Measurements from ENCODE around the gene OGDHL.
"Not testable (repeated sequence)": the region's sequence is repeated elsewhere in the genome, so short reads cannot be mapped to it uniquely, and the experiment has no call there.

The OGDHL gene

DNA sequence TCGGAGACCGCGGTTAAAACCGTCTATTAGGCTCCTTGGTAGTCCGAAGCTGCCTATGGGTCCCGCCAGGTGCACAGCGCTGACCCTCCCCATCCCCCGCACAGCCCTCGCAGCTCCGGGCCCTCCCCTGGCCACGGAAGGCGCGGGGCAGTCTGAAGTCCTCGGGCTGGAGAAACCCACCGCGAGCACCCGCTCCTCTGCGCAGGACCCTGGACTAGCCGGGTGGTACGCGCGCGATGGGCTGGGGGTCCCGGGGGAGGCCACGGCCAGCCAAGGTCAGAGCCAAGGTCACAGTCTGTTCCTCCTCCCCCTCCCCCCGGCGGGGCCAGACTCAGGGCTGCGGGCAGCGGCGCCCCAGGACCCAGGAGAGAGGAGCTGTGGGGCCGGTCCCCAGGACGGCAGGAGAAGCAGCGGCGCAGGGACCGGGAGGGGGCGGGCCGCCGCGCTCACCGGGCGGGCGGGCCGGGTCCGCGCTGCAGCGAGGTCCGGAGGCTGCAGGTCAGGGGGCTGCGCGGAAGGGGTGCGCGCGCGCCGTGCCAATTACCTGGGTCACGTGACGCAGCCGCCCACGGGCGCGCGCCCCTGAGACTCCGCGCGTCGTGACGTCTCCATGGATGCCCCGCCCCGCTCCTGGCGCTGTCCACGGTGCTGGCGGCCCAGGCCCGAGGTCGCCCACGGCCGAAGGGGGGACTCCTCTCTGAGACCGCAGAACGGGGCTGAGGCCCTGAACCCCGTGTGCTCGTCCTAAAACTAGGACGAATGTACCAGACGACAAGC is at the start of gene OGDHL:
Gene OGDHL (minus strand): TSS at position 535 of the 777 bp plus-strand sequence. CDS start 3,731 bp downstream, outside the sequence.
- DNase-seq = peak; percentile 61

DNA sequence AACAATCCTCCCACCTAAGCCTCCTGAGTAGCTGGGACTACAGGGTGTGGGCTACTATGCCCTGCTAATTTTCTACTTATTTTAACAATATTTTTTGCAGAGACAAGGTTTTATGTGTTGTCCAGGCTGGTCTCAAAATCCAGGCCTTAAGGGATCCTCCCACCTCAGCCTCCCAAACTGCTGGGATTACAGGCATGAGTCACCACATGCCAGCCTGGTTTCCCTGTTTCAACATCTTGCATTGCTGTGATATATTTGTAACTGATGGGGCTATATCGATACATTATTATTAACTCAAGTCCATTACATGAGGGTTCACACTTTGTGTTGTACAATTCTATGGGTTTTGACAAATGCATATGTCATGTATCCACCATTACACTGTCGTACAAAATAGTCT is 41.9 kb upstream of the OGDHL start:
- DNase-seq = no peak

DNA sequence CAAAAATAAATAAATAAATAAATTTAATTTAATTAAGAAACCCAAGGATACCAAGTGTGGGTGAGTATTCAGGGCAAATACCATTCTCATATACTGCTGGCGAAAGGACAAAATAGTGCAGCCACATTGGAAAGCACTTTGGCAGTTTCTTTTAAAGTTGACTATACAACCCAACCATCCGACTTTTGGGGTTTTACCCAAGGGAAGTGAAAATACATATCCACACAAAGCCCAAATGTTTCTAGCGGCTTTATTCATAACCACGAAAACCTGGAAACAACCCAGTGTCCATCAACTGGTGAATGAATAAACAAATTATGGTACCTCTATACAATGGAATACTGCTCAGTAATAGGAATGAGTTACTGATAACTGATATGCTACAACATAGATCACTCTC is 36.2 kb upstream of the OGDHL start:
- no peak for DNase-seq

DNA sequence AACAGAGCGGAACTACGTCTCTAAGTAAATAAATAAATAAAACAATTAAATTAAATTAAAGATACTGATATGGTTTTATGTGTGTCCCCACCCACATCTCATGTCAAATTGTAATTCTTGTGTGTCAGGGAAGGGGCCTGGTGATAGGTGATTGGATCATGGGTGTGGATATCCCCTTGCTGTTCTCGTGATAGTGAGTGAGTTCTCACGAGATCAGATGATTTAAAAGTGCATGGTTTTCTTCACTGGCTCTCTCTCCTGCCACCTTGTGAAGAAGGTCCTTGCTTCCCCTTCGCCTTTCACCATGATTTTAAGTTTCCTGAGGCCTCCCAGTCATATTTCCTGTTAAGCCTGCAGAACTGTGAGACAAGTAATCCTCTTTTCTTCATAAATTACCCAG is 29.0 kb upstream of the OGDHL start:
- no peak for DNase-seq

DNA sequence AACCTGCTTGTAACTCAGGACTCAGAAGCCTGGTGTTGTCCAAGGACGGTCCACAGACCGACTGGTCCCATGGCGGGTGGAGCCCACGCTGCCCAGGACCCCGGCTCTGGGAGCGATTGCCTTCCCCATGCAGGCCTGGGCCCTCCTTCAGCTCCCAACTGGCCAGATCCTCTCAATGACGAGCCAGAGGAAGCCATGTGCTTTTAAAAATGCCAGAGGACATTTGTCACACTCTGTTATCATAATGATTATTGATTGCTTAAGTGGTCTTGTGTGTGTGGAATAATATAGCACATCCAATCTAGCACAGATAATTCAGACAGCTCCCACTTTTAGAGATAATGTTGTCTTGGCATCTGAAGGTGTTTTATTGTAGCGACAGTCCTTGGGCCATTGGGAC is 22.6 kb upstream of the OGDHL start:
- DNase-seq = no peak

DNA sequence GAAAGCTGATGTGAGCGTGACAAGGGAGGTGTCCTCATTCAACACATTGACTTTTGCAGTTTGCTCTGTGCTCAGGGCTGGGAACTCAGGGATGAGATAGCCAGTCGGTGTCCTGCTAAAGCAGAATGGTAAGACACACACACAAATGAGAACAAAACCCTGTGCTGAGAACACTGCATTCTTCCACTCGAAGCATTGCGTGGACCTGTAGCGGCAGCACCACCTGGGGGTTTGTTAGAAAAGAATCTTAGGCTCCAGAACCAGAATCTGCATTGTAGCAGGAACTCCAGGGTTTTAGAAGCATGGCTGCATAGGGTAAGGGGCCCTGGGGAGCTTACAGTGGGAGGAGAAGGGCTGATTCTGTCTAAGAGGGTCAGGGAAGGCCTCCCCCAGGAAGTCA is 21.5 kb upstream of the OGDHL start:
- DNase-seq = no peak

DNA sequence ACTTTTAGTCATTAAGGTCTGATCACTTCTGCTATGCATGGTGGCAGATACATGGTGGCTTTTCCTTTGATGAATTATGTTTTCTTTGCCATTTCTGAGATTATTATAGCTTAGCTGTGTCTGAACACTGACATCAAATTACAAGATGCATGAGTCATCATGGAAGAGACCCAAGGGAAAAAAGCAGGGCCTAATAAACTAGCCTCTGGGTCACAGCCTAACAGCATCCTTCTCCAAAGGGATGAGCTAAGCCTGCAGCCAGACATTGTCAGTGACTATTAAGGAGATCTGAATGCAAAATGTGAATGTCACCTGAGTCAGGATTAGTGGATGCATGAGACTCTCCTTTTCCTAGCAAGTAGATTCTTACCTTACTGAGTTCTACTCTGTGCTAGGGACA is 19.1 kb upstream of the OGDHL start:
- DNase-seq = no peak

DNA sequence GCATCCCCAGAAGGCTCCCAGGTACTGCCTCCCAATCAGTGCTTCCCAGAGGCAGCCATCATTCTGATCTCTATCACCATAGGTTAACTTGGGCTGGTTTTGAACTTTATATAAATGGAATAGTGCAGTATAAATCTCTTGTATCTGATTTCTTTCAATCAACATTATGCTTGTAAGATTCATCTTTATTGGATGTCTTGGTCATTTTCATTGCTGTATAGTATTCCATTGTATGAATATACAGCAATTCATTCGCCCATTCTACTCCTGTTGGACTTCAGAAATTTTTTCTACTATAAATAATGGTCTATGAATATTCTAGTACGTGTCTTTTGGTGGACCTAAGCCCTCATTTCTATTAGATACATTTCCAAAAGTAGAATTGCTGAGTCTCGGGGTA is 16.1 kb upstream of the OGDHL start:
- no peak for DNase-seq

DNA sequence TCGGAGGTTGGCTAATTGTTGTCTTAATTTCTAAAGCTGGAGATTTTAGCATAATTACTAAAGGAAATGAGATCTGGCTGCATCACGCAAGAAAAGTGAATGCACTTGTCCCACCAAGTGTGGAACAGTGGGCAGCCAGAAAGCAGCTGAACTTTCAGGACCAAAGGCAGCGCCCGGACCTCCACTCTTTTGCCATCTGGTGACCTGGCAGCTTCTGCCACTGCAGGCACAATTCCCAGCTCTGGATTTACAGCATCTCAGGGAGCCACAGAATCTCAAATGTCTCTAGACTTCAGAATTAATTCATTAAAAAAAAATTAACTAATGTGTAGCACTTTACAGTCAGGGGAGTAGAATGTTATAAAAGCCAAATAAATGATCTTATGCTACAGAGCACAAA is 14.7 kb upstream of the OGDHL start:
- DNase-seq = no peak

DNA sequence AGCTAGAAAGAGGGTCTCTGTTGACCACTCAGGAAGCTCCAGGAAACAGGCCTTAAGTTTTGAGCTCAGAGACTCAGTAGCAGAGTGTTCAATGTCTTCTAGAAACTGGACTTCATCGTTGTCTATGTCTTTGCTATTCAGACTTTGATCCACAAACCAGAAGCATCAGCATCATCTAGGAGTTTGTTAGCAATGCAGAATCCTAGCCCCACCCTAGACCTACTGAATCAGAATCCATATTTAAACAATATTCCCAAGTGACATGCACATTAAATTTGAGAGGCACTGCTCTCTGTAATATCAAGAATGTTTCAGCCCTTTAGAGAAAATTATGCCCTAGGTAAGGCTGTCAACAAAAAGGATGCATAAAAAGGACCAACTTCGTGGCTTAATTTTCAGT is 12.9 kb upstream of the OGDHL start:
- DNase-seq = no peak

DNA sequence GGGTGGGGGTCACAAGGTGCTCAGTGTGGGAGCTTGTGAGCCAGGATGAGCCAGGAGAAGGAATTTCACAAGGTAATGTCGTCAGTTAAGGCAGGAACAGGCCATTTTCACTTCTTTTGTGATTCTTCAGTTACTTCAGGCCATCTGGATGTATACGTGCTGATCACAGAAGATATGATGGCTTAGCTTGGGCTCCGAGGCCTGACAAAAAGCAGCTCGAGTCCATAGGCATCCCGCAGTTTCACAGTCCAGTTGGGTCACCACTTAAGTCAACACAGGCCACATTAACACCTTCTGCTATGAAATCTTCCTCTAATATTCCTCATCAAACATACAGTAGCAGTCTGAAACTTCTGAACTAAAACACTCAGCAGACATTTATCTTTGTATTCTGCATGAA is 10.8 kb upstream of the OGDHL start:
- DNase-seq = not testable (repeated sequence)

DNA sequence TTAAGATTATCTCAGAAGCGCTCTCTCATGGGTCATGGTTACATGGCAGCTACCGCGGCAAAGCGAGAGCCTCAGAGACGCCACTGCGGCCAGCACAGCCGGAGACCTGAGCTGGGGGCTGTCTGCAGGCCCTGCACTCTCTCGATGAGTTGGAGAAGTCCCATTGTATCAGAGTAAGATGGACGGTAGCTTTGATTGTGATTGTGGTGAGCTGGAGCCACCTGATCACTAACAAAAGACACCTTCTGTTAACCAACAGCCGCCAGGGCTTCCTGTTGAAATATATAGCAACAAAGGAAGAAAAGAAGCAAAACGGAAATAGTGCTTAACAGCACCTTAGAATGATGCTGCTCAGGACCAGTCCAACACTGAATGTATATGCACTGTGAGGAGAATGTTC is 8.9 kb upstream of the OGDHL start:
- DNase-seq = not testable (repeated sequence)

DNA sequence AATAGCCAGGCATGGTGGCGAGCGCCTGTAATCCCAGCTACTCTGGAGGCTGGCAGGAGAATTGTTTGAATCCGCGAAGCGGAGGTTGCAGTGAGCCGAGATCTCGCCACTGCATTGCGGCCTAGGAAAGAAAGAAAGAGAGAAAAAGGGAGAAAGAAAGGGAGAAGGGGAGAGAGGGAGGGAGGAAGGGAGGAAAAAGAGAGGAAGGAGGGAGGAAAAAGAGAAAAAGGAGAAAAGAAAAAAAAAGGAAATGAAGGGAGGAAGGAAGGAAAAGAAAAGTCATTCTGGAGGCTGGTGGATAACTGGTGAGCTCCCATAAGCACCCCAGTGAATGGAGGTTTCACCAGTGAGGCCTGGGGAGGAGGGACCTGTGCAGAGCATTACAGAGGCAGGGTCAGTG is 7.6 kb upstream of the OGDHL start:
- DNase-seq = no peak

DNA sequence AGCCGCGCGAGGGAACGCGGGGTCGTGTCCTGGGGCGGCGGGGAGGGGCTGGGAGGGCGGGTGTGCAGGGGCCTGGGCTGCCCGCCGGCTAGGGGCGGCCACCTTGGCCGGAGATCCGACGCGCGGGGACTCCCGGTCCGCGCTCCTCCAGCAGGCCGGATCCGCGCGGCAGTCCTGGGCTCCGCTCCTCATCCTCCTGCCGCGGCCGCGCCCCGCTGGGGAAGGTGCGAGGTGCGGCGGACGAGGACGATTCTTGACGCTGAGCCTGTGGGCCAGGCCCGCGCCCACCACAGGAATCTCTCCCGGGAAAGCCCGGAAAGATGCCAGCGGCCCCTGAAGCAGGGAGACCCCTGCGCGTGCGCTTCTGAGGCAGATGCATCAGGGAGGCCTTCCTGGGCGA is 6.6 kb upstream of the OGDHL start:
- DNase-seq = no peak

DNA sequence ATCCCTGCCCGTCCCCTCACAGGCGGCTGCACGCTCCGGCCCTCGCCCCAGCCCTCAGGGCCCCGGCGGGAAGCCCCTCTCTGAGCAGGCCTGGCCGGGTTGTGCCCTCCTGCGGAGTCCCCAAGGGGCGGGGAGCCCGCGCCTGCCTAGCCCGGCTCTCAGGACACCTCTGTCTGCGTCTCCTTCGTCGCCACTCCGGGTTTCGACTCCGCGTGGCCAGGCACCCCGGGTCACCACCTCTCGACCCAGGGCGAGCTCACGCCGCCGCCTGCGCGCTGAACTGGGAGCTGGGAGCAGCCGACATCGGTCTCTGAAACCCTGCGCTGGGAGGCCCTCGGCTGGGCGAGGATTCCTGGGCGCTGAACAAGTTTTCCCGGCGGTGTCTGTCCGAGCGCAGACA is 6.2 kb upstream of the OGDHL start:
- DNase-seq = no peak

DNA sequence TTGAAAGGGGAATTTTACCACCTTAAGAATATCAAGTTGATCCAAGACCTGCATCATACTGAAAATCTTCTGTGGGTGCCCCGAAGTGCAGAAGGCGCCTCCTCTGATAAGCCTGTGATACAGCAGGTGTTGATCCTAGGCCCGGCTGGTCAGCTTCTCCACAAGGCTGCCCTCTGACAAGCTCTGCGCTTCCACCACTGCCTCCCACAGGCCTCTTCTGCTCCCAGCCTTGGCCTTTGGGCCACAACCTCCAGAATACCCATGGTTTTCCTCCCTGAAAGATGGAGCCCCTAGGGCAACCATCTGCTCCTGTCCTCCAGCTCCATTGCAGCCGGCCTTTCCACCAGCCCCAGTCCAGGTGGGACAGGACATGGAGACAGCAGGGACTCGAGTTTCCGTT is 5.6 kb upstream of the OGDHL start:
- DNase-seq = no peak

DNA sequence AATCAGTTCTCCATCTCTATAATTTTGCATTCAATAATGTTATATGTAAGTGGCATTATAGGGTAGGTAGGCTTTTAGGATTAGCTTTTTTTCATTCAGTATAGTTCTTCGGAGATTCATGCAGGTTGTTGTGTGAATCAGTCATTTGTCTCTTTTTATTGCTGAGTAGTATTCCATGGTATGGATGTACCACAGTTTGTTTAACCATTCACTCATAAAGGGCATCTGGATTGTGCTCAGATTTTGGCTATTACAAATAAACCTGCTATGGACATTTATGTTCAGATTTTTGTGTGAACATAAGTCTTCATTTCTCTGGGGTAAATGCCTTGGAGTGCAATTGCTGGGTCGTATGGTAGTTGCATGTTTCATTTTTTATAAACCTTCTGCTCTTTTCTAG is 4.4 kb upstream of the OGDHL start:
- DNase-seq = no peak

DNA sequence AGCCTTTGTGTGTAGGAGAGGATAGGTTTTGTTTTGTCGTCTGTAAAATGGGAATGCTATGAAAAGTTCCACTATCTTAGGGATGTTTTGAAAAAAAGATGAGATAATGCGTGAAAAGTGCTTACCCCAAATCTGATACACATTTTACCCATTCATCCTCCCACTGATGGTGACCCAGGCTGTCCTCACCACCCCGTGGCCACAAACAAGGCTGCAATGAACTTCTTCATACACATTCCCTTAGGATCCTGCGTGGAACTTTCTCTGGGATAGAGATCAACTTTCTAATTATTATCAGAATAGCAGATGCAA is 399 bp upstream of the OGDHL start:
- DNase-seq = no peak

DNA sequence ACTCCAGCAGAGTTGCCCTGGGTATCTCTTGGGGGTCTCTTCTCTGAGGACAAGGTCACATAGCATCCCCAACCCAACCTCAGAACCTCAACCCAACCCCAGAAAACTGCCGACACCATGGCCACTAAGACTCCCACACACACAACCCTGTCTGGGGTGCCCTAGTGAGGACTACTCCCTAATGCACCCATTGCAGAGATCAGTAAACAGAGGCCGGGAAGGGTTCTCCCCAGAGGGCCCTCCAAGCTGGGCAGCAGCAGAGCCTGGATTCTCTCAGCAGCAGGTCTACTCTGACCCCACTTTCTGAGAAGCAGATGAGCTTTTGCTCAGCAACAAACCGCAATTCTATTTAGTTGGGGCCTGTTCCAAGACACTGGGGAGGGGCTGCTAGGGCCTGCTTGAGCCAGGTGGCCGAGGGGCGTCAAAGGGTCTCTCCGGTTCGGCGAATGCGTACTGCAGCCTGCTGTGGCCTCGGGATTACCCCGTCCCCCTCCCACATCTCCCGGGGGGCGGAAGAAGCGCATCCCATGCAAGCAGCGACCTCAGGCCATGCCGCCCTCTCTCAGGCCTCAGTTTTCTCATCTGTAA is 828 bp downstream of the OGDHL start:
- DNase-seq = no peak

DNA sequence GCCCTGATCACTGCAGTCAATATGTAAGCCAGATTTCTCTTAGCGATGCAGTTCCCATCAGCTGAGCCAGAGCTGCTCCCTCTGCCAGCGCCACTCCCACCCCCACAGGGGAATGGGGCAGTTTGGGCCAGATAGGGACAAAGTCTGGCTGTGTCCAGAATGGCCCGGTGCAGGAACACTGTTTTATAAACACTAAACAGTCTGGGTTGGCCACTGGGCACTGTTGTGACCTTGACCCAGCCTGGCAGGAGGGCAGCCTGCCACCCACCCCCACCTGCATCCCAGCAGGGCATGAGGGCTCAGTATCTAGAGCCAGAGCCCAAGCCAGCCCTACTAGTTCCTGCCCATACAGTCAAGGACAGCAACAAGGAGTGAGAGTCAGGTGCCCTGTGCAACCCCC is 1.3 kb downstream of the OGDHL start:
- no peak for DNase-seq

DNA sequence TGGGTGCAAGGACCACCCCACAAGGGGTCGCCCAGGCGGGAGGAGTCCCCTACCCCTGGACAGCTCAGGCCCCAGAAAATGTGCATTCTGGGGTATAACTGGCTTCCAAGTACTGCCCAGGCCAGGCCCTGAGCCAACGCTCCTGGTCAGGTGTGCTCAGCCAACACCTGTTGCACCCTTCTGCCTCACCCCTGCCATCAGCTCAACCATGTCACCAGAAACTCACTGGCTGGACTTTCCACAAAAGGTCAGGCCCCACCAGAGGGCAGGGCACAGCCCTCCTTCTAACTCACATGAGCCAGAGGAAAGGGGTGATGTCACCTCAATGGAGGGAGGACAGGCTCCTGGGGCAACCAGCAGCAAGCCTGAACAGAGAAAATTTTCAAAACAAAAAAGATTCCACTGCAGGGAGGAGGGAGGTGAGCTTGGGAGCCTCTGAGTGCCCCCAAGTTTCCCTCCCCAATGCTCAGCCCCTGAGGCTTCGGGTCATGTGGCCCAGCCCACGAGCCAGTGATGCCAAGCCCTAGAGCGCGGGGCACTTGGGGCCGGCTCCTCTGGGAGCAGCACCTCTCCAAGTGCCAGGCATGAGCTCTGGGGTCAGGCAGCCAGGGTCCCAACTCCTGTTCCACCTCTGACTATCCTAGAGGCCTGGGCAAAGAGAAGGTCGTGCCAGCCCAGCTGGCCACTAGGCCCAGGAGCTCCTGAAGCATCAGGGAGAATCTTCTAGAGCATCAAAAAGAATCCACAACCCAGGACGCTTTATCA is 2.2 kb downstream of the OGDHL start:
- no peak for DNase-seq

DNA sequence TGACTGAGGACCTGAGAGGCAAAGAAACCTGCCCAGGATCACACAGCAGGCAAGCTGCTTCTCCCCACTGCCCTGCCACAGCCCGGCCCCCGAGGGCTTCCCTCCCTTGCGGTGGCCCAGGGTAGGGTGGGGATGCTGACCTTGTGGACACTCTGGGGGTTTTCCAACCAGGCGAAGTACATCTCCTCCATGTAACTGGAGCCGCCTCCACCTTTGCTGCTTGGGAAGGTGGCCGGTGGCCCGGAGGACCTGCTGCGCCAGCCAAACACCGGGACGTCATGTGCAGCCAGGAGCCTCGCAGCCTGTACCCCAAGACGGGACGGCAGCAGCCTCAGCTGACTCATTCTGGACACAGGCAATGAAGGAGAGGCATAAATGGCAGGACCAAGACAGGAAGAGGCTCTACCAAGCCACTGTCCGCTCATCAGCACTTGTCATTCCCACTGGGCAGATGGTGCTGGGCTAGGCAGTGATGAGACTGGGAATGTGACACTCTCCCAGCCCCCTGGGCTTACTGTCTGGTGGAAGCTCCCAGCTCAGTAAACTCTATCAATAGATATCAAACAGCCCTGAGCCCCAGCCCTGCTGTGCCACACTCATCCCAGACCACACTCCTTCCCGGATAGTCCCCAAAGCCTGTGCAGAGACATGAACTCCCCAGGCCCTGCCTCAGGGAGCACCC is 3.7 kb downstream of the OGDHL start:
- no peak for DNase-seq

DNA sequence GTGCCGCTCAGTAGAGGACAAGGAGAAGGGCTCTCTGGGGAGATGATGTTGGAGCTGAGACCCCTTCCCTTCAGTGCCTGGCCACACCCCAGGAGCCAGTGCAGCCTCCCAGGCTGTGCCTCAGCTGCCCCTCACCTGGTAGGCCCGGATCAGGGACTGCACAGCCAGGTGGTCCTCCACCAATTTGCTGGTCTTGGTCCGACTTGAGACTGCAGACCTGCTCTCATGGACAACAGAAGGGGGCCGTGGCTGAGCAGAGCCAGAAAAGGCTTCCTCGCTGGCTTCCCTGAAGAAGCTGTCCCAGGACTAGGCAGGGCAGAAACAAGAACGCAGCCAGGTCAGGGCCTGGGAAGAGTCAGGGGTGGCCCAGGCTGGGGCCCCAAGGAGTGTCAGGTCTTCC is 5.5 kb downstream of the OGDHL start:
- no peak for DNase-seq

DNA sequence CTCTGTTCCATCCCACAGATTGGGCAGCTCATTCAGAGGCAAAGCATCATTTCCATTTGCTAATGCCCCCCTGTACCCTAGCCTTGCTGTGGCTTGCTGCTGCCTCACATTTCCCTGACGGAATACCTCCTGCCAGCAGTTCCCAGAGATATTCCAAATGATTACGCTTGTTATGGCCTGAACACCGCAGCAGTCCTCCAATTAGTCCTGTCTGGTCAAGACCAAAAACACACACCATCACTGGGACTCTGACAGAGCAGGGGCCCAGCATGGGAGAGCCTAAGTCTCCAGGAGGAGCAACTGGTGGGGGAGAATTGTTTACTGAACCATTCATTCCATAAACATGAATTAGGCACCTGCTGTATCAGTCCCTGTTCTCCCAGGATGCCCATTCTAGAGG is 6.1 kb downstream of the OGDHL start:
- no peak for DNase-seq
